D721Med (cell line): ENCODE data around the gene GYG2.
"Not testable (repeated sequence)": the region's sequence is repeated elsewhere in the genome, so short reads cannot be mapped to it uniquely, and the experiment has no call there.

ENCODE experiments used
- DNase-seq: peaks from one replicate; pipeline ENCODE4 v3.0.0; 2011; ENCODE audit warnings: low spot score; ENCODE audit not compliant: insufficient read length
- FAIRE-seq: peaks from 2 replicates; lab custom pipeline; 2011; peaks lifted over from hg19 to GRCh38; lab: Jason Lieb, UNC
- CTCF ChIP-seq: IDR thresholded peaks from 2 replicates; pipeline ENCODE4 v1.5.1; 2012; ENCODE audit warnings: mild to moderate bottlenecking, control low read depth; ENCODE audit not compliant: insufficient read depth; ENCODE audit errors: missing control alignments

GYG2 gene

GRCh38 chrX:2828344-2828958 is at the start of gene GYG2:
Gene GYG2, plus strand, starts transcription at chrX:2828930. Its CDS starts 1,259 bp downstream, at chrX:2830189.
- TF ChIP-seq CTCF: no peak
- no peak for DNase-seq
- no peak for FAIRE-seq

GRCh38 chrX:2780472-2781225 is 48.1 kb upstream of the GYG2 start:
- DNase-seq, FAIRE-seq: not testable (repeated sequence)

- no peak for TF ChIP-seq CTCF
- DNase-seq: no peak
- FAIRE-seq: no peak
These were observed 47.5 kb upstream of the GYG2 start for GRCh38 chrX:2781226-2781571.

GRCh38 chrX:2781698-2782097 is 47.0 kb upstream of the GYG2 start:
- DNase-seq: no peak
- FAIRE-seq: no peak
- TF ChIP-seq CTCF: no peak

GRCh38 chrX:2782171-2782570 is 46.6 kb upstream of the GYG2 start:
- TF ChIP-seq CTCF: no peak
- FAIRE-seq (no peak), DNase-seq (no peak)

GRCh38 chrX:2782778-2783177 is 46.0 kb upstream of the GYG2 start:
- FAIRE-seq: no peak
- no peak for TF ChIP-seq CTCF
- DNase-seq: no peak

- DNase-seq (no peak), FAIRE-seq (no peak)
- TF ChIP-seq CTCF: no peak
These were observed 44.7 kb upstream of the GYG2 start for GRCh38 chrX:2784026-2784425.

- DNase-seq (no peak), FAIRE-seq (no peak)
- no peak for TF ChIP-seq CTCF
These were observed 43.2 kb upstream of the GYG2 start for GRCh38 chrX:2785538-2785937.
